LNCAP (cell line): ENCODE measurements around the gene COL23A1.

ENCODE experiments used
- CTCF ChIP-seq: fragments of 450-650 bp; IDR thresholded peaks from 2 replicates; pipeline ENCODE4 v1.5.1; 2017; ENCODE audit warnings: mild to moderate bottlenecking

The COL23A1 gene

GRCh38 chr5:178336889-178337288 is 253.3 kb downstream of the COL23A1 start:
- TF ChIP-seq CTCF = no peak

- TF ChIP-seq CTCF = no peak
Measured at GRCh38 chr5:178335302-178336030, 254.7 kb downstream of the COL23A1 start.

- TF ChIP-seq CTCF = no peak
Measured at GRCh38 chr5:178334861-178335260, 255.3 kb downstream of the COL23A1 start.

DNA sequence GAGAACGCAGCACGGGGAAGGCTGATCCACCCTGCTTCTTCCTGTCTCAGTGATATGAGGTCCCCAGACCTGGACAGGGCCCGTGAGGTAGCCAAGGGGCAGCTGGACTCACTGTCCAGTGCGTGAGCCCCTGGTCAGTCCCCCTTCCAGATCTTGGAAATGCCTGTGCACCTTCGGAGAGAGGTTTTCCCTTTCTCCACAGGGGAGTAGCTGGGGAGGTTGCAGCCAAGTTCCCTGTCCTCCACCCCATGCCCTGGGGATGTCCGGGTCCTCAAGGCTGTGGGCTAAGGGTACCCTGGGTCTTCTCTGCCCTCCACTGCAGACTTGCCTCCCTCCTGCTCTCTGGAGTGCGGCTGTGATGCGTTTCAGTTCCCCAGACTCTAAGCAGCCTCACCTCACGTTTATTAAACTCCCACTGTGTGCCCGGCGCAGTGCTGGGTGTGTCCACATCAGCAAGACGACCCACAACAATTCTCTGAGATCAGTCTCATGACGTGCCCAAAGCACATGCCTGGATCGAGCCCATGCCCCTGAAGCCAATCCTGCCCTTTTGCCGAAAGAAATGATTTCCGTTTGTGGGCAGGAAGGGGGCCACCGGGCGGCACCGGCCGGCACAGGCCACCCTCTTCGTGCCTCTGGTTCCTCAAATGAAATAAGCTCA is 256.2 kb downstream of the COL23A1 start:
- TF ChIP-seq CTCF = no peak

DNA sequence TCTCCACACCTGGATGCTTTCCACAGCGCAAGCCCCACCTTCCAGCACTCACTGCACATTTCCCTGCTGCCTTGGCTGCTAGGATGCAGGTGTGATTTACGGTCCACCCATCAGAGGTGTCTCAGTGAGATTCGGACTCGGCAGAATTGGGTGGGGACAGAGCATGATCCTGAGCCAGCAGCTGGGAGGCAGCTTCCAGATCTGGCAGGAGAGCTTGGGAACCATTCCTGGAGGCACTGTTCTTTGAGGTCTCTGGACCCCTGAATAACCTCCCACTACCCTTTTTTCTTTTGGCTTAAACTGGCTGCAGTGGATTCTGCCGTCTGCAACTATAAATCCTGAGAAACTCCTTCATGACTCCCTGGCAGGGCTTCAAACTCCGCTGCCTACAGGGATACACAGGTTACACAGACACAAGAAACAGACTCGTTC is 258.0 kb downstream of the COL23A1 start:
- TF ChIP-seq CTCF = no peak

DNA sequence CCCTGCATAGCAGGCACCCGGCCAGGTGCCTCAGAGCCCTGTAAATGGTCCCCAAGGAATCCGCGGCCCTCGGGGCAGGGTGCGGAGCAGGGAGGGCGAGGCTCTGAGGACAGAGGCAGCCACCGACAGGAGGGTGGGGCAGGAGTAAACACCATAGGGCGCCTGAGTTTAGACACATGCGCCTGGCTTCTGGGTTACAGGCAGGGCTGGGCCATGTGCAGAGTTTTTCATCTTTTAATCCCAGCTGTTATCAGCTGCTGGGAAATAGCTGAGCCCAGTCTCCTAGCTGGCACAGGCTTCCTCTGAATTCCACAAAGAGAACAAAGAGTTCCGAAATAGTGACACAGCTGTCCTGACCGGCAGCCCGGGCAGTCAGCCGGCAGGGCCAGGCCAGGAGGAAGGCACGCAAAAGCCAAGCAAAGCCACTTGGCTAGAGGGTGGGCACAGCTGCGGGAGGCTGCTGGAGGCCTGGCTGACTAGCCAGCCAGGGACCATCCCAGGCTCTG is 258.6 kb downstream of the COL23A1 start:
- TF ChIP-seq CTCF = no peak

DNA sequence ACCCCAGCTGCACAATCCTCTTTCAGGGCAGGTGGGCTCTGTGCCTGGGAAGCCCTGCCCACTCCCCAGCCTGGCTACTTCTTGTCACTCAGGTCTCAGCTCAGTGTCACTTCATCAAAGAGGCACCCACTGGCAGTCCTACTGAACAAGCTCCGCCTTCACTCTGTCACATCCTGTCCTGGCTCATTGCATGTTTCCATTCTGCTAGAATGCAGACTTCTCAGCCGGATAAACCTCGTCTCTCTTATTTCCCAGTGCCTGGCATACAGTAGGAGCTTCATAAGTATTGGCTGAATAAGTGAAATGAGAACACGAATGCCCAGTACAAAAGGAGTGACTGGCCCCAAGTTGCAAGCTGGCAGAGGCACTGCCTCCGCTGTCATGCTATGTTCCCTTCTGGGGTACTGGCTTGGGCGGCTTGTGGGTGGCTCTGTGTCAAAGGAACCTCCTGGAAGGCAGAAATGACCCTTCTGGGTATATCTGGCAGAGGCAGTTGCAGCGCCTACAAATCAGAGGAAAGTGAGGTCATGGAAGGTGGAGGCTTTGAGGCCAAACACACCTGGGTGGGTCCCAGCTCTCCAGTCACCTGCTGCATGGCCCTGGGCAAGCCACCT is 259.3 kb downstream of the COL23A1 start:
- TF ChIP-seq CTCF = no peak
